Measurements from ENCODE around the gene SPRR4. TPM values are rescaled to one million over a fixed set of nuclear protein-coding genes. Genes with fewer than 3 reads are reported as not detected.

SPRR4 gene
- total RNA-seq, 1 donor from 2014 or later, result not detected

- DNase-seq, result no peak
- peaks cover 27% of the 10 kb centered on the region for H3K27me3 ChIP-seq (ENCODE audit: low read depth)
- intact Hi-C loops (cut with micrococcal nuclease), result loop anchor here (2.0 kb wide), 1 partner anchor 29 kb away; no protein-coding TSS in a partner anchor
- H3K27ac ChIP-seq (replicated peaks), result no peak overlapping the region
- no peaks in the 10 kb centered on the region for H3K9me3 ChIP-seq (replicated peaks)
- no peaks in the 10 kb centered on the region for H3K36me3 ChIP-seq
- no peaks in the 10 kb centered on the region for H3K4me1 ChIP-seq
- no peak overlapping the region for H3K4me3 ChIP-seq
- no peak for TF ChIP-seq CTCF (IDR thresholded peaks at IDR 0.05; ENCODE audit: borderline replicate concordance)
Observed at GRCh38 chr1:152982076-152982475, 11.6 kb downstream of the SPRR4 start.

- no peak for DNase-seq
- Histone ChIP-seq H3K4me1 (no peaks in the 10 kb centered on the region), H3K9me3 (replicated peaks) (no peaks in the 10 kb centered on the region), H3K4me3 (no peak overlapping the region), H3K36me3 (no peaks in the 10 kb centered on the region), H3K27ac (replicated peaks) (no peak overlapping the region), H3K27me3 (ENCODE audit: low read depth) (peaks cover 27% of the 10 kb centered on the region)
- intact Hi-C loops (cut with micrococcal nuclease), result loop anchor here (2.0 kb wide), 1 partner anchor 30 kb away; no protein-coding TSS in a partner anchor
- TF ChIP-seq CTCF (IDR thresholded peaks at IDR 0.05; ENCODE audit: borderline replicate concordance), result no peak
Observed at GRCh38 chr1:152983234-152983633, 12.8 kb downstream of the SPRR4 start.

- TF ChIP-seq CTCF (IDR thresholded peaks at IDR 0.05; ENCODE audit: borderline replicate concordance), result no peak
- DNase-seq, result no peak
- Histone ChIP-seq H3K27ac (replicated peaks) (no peak within 1 kb of the TSS), H3K27me3 (ENCODE audit: low read depth) (peaks cover 27% of the 10 kb centered on the region), H3K9me3 (replicated peaks) (no peaks in the 10 kb centered on the region), H3K36me3 (no peaks in the 10 kb centered on the region), H3K4me3 (no peak within 1 kb of the TSS), H3K4me1 (no peaks in the 10 kb centered on the region)
- intact Hi-C loops (cut with micrococcal nuclease), result loop anchor here (2.0 kb wide), 1 partner anchor 31 kb away; no protein-coding TSS in a partner anchor
Observed at GRCh38 chr1:152983743-152984142, 13.3 kb downstream of the SPRR4 start, which contains the start of gene SPRR1A. SPRR1A (plus strand) TSS chr1:152984081; CDS start chr1:152985231, 1,150 bp downstream.

- no peaks in the 10 kb centered on the region for H3K4me1 ChIP-seq
- H3K9me3 ChIP-seq (replicated peaks), result no peaks in the 10 kb centered on the region
- no peak overlapping the region for H3K27ac ChIP-seq (replicated peaks)
- H3K4me3 ChIP-seq, result no peak overlapping the region
- intact Hi-C loops (cut with micrococcal nuclease), result no loop called here
- peaks cover 20% of the 10 kb centered on the region for H3K27me3 ChIP-seq (ENCODE audit: low read depth)
- no peak for DNase-seq
- TF ChIP-seq CTCF (IDR thresholded peaks at IDR 0.05; ENCODE audit: borderline replicate concordance), result no peak
- no peaks in the 10 kb centered on the region for H3K36me3 ChIP-seq
Observed at GRCh38 chr1:152986578-152986977, 16.1 kb downstream of the SPRR4 start.

GRCh38 chr1:152993186-152993585 lies 22.7 kb downstream of the SPRR4 start:
- no peaks in the 10 kb centered on the region for H3K27me3 ChIP-seq (ENCODE audit: low read depth)
- TF ChIP-seq CTCF (IDR thresholded peaks at IDR 0.05; ENCODE audit: borderline replicate concordance), result no peak
- DNase-seq, result no peak
- no peaks in the 10 kb centered on the region for H3K36me3 ChIP-seq
- peaks cover 26% of the 10 kb centered on the region for H3K9me3 ChIP-seq (replicated peaks)
- intact Hi-C loops (cut with micrococcal nuclease), result no loop called here
- no peaks in the 10 kb centered on the region for H3K4me1 ChIP-seq
- H3K27ac ChIP-seq (replicated peaks), result no peak overlapping the region
- H3K4me3 ChIP-seq, result no peak overlapping the region
